ENCODE data around the gene TMCC3.
A peak's percentile ranks its signal among the peaks of the same experiment; 100 is the strongest.
"Not testable (repeated sequence)": the region's sequence is repeated elsewhere in the genome, so short reads cannot be mapped to it uniquely, and the experiment has no call there.

TMCC3 gene

DNA sequence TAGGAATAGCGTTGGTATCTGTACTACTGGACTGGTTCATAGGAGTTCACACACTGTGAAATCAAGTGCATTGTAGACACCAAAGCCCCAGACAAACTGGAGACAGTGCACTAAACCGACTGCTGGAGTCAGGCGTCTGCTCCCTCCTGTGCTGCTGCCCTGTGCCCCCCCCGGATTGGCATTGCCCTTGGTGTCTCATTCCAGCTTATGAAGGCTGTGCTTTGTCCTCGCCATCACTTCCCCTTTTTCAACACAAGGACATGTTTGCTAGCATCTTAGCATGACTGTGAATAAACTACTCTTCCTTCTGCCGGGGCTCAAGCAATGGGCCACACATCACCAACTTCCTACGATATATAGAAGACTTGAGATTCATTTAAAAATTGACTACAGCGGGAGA is 84.0 kb downstream of the TMCC3 start:
- ATAC-seq (no peak), DNase-seq (no peak)

DNA sequence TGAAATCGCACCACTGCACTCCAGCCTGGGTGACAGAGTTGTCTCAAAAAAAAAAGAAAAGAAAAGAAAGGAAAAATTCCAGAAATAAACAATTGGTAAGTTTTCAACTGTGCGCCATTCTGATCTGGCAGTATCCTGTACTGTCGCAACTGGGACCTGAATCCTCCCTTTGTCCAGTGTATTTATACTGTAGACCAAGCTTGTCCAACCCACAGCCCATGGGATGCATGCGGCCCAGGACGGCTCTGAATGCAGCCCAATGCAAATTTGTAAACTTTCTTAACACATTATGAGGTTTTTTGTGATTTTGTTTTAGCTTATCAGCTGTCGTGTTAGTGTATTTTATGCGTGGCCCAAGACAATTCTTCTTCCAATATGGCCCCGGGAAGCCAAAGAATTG is 84.7 kb downstream of the TMCC3 start:
- ATAC-seq: no peak
- no peak for DNase-seq

DNA sequence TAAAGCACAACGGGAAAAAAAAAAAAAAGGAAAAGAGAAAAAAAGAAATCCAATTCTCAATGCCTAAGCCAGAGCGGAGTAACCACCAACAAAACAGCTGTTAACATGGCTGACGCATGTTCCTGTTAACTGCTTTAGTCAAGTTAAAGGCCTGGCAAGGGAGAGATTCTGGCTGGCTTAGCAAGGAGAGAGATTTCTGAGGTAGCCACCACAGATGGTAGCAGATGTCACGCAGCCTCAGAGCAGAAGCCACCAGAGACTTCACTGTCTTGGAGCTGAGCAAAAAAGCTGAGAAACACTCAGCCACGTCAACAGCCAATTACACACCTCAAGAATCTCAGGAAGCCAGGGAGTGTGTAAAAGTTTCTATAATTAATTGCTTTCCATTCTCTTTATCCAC is 87.1 kb downstream of the TMCC3 start:
- ATAC-seq (no peak), DNase-seq (no peak)

DNA sequence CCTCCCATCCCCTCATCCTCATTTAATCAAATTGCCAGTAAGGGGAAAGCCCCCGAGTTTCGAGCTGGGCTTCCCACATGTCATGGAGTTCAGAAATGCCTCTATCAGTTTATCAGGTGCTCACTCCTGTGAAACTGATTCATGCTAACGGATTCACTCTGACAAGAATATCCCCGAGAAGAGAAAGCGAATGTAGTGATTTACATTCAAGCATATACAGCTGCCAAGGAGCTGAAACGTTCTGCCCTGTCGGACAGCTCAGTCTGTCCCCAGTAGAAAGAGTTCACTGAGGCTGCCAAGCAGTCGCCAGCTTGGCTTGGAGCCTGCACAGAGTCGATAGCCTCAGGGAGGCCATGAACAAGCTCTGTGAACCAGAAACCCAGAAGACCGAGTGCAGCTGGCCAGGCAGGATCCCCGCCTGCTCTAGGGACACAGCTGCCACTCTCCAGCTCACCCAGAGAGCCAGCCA is 88.4 kb downstream of the TMCC3 start:
- ATAC-seq (peak; percentile 26), DNase-seq (no peak)

DNA sequence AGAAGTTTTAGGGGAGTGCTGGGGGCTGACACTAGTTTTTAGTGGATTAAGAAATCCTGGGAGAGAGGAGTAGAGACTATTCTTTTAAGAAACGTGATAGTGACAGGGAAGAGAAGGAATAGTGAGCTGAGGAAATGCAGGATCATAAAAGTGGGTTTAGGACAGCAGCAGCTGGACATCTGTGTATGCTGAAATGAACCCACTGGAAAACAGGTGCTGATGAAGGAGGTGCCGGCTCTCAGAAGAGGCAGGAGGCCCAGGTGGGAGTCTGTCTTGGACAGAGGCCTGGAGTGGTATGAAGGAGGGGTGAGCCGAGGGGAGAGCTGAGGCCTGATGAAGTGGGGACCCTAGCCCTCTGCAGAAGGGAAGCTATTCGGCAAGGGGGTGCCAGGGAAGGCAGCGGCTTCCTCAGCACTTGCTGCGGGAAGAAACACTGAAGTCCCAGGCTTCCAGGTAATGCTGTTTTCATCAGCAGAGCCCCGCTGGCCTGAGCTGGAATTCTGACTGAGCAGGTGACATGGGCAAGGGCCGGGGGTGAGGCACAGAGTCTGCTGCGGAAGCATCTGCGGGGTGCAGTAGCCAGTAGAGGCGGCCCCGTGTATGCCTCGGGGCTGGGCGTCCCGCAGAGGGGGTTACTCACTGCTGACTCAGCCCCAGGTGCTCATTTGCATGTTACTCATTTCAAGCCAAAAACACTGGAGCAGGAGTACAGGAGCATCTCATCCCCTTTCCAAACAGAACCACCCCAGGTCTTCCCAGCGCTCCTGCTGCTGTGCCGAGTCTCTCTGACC is 89.7 kb downstream of the TMCC3 start:
- peak; percentile 26 for DNase-seq
- peak; percentile 82 for ATAC-seq

DNA sequence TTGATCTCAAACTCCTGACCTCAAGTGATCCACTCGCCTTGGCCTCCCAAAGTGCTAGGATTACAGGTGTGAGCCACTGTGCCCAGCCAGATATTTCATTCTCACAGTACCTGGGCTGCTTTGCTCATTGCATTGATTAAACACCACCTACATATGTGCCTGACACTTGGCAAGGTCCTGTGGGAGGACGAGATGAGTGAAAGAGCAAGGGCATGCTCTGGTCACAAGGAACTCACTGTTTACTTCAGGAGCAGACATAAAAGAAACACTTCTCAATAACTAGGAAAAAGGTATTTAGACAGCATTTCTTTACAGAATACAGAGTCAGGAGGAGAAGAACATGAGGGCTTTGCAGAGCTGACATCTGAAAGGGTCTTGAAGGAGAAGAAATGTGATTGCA is 91.7 kb downstream of the TMCC3 start:
- DNase-seq (no peak), ATAC-seq (no peak)

DNA sequence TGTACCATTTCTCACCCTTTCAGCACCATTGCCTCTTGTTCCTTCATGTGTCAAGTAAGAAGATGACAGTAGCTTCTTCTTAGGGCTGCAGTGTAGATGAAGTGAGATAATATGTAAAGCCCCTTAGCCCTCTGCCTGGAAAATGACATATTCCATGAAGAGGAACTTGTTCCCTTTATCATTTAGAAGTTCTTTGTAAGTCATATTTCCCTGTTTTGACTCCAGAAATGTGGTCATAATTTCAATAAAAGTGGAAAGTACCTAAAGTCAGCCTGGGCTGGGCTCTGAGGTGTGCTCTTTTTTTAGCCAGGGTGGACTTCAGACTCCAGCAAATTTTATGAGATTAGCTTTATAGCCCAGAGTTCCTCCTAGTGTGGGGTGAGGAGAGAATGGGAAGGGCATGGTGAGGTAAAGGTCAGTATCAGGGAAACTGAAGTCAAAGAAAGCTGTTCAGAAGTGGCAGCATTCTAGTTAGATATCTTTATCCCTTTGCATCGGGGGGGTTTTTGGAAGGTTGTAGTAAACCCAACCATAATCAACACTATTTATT is 92.5 kb downstream of the TMCC3 start:
- DNase-seq: no peak
- no peak for ATAC-seq

DNA sequence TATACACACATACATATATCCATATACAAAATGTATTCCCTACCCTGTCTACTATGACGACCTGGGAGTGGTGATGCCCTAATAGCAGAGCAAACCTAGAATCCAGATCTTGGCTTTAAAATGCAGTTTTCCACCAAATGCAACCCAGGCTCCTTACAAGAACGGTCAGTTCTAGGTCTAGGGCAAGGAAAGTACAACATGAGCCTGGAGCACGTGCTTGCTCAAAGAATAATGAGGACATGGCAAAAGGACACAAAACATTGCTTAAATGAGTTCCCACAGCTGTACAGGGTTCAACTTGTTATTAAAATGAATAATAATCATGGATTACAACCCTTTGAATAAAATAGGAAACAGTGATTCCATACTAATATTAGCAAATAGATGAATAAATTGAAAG is 94.7 kb downstream of the TMCC3 start:
- DNase-seq: no peak
- ATAC-seq: no peak

DNA sequence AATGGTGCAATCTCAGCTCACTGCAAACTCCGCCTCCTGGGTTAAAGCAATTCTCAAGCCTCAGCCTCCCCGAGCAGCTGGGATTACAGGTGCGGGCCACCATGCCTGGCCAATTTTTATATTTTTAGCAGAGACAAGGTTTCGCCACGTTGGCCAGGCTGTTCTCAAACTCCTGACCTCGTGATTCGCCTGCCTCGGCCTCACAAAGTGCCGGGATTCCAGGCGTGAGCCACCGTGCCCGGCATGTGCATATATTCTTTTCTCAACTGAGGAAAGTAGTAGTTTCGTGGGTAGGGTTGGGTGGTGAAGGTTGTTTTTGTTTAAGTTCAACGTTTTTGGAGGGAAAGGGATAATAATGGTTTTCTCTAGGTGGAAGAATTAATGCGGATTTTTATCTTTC is 96.5 kb downstream of the TMCC3 start:
- no peak for ATAC-seq
- DNase-seq: no peak

DNA sequence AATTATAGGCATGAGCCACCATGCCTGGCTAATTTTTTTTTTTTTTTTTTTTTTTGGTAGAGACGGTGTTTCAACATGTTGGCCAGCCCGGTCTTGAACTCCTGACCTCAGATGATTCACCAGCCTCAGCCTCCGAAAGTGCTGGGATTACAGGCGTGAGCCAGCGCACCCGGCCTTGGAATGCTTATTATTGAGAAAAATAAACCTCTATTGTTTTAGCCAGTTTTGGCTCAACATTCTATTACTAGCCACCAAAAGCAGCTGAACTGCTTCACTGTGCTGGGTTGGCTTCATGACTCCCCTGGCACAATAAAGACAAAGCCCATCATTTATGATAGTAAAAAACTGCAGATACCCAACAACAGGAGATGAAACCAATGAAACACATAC is 97.2 kb downstream of the TMCC3 start:
- no peak for ATAC-seq
- no peak for DNase-seq

DNA sequence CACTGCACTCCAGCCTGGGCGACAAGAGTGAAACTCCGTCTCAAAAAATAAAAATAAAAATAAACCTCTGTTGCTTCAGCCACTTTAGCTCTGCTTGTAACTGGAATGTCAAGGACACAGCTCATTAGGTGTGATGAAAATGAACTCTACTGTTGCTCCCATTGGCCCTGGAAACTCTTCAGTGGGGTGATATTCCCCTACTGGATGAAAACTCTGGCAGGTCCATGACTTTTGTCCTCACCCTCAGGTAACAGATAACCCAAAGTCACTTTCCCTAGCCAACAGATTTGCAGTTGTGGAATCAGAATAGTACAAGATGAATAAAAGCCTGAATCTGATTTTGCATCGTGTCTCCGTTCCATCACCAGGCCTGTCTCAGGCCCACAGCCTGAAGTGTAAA is 98.5 kb downstream of the TMCC3 start:
- no peak for ATAC-seq
- DNase-seq: no peak

DNA sequence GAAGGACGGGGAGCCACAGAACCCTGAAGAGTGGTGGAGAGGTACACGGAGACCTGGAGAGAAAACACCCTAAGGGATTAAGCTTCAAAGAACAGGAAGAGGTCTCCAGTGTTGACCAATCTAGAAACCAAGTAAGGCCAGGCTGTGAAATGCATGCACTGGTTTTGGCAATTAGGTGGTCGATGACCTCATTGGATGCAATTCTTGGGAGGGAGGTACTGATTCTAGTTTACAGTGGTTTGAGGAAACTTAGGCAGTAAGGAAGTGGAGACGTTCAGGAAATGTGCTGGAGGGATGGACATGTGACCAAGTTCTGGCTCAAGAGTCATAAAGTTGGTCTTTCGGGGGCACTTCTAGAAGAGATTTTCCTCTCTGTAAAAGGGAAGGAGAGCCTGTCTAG is 99.4 kb downstream of the TMCC3 start:
- DNase-seq (no peak), ATAC-seq (no peak)

DNA sequence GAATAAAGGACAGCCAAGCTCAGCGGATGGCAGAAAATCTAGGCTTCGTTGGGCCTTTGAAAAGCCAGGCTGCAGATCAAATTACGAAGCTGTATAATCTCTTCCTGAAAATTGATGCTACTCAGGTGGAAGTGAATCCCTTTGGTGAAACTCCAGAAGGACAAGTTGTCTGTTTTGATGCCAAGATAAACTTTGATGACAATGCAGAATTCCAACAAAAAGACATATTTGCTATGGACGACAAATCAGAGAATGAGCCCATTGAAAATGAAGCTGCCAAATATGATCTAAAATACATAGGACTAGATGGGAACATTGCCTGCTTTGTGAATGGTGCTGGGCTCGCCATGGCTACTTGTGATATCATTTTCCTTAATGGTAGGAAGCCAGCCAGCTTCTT is 101.5 kb downstream of the TMCC3 start:
- not testable (repeated sequence) for DNase-seq, ATAC-seq

DNA sequence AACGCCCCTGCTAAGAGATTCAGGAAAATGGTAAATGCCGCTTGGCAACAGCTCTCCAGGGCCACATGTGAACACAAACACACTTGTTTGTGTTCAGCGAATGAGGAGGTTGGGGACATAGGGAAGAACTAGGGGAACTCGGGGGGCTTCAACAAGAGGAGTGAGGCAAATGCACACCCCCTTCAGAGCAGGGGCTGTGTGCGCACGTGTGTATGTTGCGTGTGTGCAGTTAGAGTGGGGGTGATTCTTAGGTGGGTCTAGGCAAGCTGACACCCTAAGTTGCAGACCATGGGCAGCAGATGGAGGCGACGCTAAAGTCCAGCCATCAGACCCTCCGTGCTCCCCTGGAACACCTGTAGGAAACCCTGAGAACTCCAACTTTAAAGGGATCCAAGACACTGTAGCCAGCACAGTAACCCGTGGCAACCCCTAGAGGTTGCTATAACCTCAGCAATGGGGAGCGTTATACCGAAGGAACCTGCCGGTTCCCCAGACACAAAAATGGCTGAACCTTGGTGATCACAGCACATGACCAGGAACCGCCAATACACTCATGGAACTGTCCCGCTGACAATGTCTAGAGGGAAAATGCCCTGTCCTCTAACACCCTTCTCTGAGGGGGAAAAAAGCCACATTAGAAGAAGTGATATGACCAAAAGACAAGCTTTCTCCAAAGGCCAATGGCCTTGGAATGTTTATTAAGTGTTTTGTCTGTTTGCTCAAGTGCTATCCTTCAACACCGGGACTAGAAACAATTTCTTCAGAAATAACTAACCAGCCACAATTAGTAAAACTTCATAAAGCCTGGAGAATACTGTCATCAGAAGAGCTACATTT is 104.2 kb downstream of the TMCC3 start:
- DNase-seq: no peak
- ATAC-seq: no peak

DNA sequence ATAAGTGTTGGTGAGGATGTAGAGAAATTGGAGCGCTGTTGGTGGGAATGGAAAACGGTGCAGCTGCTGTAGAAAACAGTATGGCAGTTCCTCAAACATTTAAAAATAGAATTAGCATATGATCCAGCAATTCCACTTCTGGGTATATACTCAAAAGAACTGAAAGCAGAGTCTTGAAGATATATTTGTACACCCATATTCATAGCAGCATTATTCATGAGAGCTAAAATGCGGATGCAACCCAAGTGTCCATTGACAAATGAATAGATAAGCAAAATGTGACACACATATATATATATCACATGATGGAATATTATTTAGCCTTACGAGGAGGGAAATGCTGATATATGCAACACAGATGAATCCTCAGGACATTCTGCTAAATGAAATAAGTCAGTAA is 106.0 kb downstream of the TMCC3 start:
- DNase-seq (no peak), ATAC-seq (no peak)

DNA sequence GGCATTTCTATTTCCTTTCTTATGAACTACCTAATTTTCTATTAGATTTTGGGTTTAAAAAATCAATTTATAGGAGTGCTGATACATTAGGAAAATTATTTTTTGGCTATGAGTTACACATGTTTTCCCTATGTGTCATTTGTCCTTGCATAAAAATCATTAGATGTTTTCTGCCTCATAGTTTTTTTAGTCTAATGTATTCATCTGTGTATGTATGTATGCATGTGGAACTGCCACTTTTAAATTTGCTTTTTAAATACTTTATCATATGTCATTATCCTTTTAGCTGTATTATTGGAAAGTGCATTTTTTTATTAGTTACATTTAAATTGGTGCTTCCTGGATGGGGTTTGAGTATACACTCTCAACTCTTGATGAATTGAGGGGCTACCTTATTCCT is 112.0 kb downstream of the TMCC3 start:
- DNase-seq: no peak
- no peak for ATAC-seq

DNA sequence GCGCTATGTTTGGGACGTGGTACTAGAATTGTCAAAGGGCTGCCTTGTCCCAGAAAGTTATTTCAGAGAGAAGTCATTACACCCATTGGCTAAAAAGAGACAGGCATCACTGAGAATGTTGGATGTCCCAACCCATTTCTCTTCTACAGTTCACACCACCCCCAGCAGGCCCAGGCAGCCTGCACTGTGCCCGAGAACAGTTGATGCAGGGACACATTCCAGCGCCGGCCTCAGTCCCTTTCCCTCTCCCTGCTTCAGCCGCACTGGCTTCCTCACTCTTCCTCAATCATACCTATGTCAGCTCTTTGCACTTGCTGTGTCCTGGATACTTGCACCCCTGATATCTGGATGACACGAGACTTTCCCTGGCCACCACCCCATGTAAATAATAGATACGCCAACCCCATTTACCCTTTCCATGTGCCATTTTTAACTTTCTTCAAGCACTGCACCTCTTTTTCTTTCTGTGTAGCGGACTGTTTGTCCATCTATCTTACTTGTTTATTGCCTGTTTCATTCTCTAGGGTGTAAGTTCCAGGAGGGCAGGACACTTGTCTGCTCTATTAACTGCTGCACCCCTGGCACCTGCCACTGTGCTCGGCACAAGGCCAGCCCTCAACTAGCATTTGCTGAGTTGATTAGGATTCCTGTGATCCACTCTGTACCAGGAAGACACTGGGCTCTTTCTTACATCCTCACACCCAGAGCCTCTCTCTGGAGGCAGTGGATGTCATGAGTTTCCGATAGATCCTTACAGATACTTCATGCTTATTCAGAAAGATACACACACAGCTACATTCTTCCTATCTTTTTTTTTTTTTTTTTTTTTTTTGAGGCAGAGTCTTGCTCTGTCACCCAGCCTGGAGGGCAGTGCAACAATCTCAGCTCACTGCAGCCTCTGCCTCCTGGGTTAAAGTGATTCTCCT is 114.1 kb downstream of the TMCC3 start:
- no peak for DNase-seq
- no peak for ATAC-seq

DNA sequence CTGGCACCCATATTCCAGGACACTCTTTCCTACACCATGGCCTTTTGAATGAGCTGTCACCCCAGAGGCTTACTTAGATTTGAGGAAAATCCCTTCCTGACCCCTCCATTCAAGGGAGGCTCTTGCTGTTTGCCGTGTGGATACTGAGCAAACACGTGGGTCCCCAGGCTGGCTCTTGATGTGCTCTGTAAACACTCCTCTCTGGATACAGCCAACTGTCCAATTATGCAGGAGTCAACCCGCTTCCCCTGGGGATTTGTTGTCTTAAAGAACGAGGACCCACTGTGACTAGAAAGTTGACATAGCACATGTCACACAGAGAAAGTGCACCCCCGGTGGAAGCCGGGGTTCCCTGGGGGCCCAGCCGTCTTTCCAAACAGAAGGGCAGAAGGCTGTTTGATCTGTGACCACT is 114.8 kb downstream of the TMCC3 start:
- DNase-seq (no peak), ATAC-seq (no peak)

DNA sequence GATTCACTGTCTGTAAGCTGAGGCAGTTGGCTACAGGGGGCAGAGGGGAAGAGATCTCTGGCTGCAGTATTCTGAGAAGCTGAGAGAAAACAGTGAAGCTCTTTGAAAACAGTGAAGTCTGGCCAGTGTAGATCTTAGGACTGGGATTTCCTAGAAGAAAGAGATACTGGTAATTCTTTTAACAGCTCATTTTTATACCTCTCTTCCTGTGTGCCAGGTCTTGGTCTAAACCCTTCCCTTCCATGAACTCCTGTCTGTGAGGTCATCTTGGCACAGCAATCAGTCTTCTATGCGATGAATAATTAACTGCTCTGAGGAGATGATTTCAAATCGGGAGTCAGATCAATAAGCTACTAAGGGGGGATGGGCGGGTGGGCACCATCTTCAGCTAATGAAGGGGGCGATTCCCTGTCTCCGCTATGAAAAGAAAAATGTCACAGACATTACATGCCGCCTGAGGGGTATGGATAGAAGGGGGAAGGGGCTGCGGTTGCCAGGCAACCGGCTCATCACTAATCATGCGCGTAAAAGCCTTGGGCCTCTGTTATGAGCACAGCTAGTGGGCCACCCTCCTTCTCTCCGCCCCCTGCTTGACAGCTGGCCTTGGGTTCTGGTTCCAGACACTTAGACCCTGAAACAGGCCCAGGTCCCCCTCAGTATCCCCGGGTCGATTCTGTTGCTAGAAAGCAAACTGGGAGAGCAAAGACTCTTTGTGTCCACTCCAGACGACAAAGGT is 115.4 kb downstream of the TMCC3 start:
- ATAC-seq: no peak

DNA sequence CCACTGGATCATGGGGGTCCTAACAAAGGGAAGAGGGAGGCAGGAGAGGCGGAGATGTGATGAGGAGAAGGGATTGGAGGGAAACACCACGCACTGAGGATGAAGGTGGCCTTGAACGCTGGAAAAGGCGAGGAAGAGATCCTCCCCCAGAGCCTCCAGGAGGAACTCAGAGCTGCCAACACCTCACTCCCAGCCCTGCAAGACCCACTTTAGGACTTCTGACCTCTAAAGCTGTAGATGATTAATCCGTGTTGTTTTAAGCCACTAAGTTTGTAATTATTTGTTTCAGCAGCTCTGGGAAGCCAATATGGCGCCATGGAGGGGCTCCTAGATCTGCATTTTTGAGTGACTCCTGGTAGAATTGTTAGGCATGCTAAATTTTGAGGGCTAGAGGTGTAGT is 116.1 kb downstream of the TMCC3 start:
- no peak for ATAC-seq

More for the DNA sequence above, 115.4 kb downstream of the TMCC3 start:
- no peak for DNase-seq

More for the DNA sequence above, 116.1 kb downstream of the TMCC3 start:
- no peak for DNase-seq

Measured in stimulated activated naive CD8-positive, alpha-beta T cell treated with anti-CD3 and anti-CD28 coated beads, Interleukin-15, Interleukin-2, amounts not matched to agents 100 U/mL and 50 U/mL, for 24 hours (primary cell).